ENCODE measurements around the gene THEMIS.

GRCh38 chr6:127737009-127737486, 163.8 kb downstream of the THEMIS start:
- TF ChIP-seq POLR2A (IDR thresholded peaks at IDR 0.05; ENCODE audit: low read depth, low read length), result no peak
- no peak for TF ChIP-seq POLR2AphosphoS5 (IDR thresholded peaks at IDR 0.05; ENCODE audit: low read depth, low read length)

All from GM12891 (cell line).